ENCODE data around the gene ACOT12.

GRCh38 chr5:81361600-81361999, 32.3 kb downstream of the ACOT12 start:
- TF ChIP-seq EZH2phosphoT487 (IDR thresholded peaks at IDR 0.05; ENCODE audit: insufficient read depth, low read depth): no peak
- TF ChIP-seq EZH2 (IDR thresholded peaks at IDR 0.05; ENCODE audit: insufficient read depth, poor library complexity, severe bottlenecking): no peak

All from GM23248 (cell line).